Osteocyte (in vitro differentiated cells): Measurements from ENCODE around the gene BTBD3. TPM values are rescaled to one million over a fixed set of nuclear protein-coding genes. Genes with fewer than 3 reads are reported as not detected.

Experiments used
- DNase-seq: peaks from one replicate; pipeline ENCODE4 v3.0.0; 2021; ENCODE audit warnings: mixed read lengths; ENCODE audit not compliant: unreplicated experiment; ENCODE audit errors: extremely low spot score
- H3K27ac Mint-ChIP-seq: one replicate; pipeline ENCODE4 v1.8.0; 2021; ENCODE audit warnings: mild to moderate bottlenecking, mixed read lengths; ENCODE audit not compliant: unreplicated experiment
- H3K27me3 Mint-ChIP-seq: one replicate; pipeline ENCODE4 v1.8.0; 2021; ENCODE audit warnings: mixed read lengths; ENCODE audit not compliant: unreplicated experiment
- H3K36me3 Mint-ChIP-seq: one replicate; pipeline ENCODE4 v1.8.0; 2021; ENCODE audit warnings: mixed read lengths; ENCODE audit not compliant: unreplicated experiment
- H3K4me1 Mint-ChIP-seq: one replicate; pipeline ENCODE4 v1.8.0; 2021; ENCODE audit warnings: mixed read lengths; ENCODE audit not compliant: unreplicated experiment
- H3K4me3 Mint-ChIP-seq: one replicate; pipeline ENCODE4 v1.8.0; 2021; ENCODE audit warnings: mild to moderate bottlenecking, moderate library complexity, mixed read lengths; ENCODE audit not compliant: unreplicated experiment
- H3K9me3 Mint-ChIP-seq: one replicate; pipeline ENCODE4 v1.8.0; 2021; ENCODE audit warnings: mixed read lengths; ENCODE audit not compliant: unreplicated experiment
- total RNA-seq: library from RNA; stranded (reverse); gene quantifications from 2 replicates; pipeline ENCODE4 v1.2.1, GENCODE V29; 2021
- TF ChIP-seq, protein P1 (sequence below): fragments of 200-600 bp; sonication (generic); IDR thresholded peaks from 2 replicates; pipeline ENCODE4 v1.5.0; 2021; ENCODE audit warnings: antibody characterized with exemption, mild to moderate bottlenecking, moderate library complexity

Gene BTBD3
- total RNA-seq, 1 donor from 2014 or later: 25.1 TPM

DNA sequence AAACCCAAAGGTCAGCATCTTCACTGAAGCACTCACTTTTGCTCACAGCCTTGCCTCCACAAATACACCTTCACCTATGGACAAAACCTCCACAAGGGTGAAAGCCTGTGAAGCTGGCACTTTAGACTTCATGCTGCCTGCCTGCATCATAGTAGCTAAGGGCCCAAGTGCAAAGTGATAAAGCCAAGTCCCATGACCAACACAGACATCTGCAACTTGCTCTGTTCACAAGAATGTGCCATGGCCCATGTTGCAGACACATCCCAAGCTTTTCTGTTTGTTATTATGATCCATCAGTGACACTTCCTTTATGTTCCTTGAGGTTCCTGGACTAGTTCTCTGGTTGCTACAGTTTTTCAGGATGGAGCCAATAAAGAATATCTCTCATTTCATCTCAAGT lies 31.1 kb downstream of the BTBD3 start:
- Mint-ChIP-seq H3K9me3 (no peaks in the 10 kb centered on the region), H3K36me3 (no peaks in the 10 kb centered on the region), H3K27me3 (no peaks in the 10 kb centered on the region), H3K4me3 (no peak overlapping the region), H3K27ac (no peak overlapping the region), H3K4me1 (no peaks in the 10 kb centered on the region)
- no peak for DNase-seq
- TF ChIP-seq, protein P1, sequence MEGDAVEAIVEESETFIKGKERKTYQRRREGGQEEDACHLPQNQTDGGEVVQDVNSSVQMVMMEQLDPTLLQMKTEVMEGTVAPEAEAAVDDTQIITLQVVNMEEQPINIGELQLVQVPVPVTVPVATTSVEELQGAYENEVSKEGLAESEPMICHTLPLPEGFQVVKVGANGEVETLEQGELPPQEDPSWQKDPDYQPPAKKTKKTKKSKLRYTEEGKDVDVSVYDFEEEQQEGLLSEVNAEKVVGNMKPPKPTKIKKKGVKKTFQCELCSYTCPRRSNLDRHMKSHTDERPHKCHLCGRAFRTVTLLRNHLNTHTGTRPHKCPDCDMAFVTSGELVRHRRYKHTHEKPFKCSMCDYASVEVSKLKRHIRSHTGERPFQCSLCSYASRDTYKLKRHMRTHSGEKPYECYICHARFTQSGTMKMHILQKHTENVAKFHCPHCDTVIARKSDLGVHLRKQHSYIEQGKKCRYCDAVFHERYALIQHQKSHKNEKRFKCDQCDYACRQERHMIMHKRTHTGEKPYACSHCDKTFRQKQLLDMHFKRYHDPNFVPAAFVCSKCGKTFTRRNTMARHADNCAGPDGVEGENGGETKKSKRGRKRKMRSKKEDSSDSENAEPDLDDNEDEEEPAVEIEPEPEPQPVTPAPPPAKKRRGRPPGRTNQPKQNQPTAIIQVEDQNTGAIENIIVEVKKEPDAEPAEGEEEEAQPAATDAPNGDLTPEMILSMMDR: no peak

DNA sequence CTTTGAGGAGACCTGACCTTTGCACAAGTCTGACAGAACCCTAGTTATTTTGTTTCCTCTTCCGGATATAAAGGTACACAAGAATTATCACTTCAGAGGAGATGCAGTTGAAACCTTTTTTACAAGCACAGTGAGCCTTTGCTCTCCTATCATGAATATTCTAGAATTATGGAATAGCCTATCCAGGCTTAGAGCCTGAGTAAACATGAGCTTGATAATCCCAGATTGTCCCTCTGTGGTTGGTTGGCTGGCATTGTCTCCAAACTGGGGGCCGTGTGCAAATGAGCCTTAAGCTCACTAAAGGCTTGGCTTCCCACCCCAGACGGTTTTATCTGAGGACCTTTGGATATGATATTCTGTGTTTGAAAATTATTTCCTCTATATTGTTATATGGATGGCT lies 32.0 kb downstream of the BTBD3 start:
- Mint-ChIP-seq H3K27ac (no peak overlapping the region), H3K36me3 (no peaks in the 10 kb centered on the region), H3K27me3 (no peaks in the 10 kb centered on the region), H3K4me1 (no peaks in the 10 kb centered on the region), H3K9me3 (peaks cover 6% of the 10 kb centered on the region), H3K4me3 (no peak overlapping the region)
- no peak for DNase-seq
- TF ChIP-seq, protein P1: no peak

DNA sequence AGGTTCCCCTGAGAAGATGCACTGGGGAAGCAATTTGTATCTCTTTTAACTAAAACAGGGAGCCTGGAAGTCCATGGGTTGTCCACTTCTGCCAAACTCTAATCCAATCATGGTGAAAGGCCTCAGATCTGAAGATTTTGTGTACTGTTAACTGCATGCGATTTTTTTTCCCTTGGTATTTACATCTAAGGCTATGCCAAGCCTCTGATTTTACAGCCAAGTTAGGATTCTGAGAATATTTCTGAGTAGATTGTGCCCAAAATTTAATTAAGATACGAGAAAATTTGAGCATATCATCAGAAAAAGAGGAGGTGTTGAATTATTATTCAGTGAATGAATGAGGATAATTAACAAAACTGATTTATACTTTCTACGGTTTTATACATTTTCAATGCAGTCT lies 34.0 kb downstream of the BTBD3 start:
- Mint-ChIP-seq H3K9me3 (peaks cover 10% of the 10 kb centered on the region), H3K27ac (no peak overlapping the region)

DNA sequence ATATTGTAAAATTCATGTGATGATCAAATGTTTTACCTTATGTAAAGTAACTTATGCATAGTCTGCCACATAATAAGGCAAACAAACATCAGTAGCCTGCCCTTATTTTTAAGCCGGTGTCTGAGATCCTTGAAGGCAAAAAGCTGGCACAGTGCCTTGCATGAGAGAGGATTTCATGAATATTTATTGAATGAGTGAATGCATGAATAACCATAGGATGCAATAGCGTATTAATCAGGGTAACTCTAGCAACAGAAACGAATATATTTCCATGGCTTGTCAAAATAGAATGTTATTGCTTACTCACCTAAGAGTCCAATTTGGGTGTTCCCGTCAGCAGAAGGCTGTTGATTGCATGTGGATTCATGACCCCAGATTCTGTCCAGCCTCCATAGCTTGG lies 34.9 kb downstream of the BTBD3 start:
- Mint-ChIP-seq H3K27ac (no peak overlapping the region), H3K36me3 (no peaks in the 10 kb centered on the region), H3K9me3 (peaks cover 10% of the 10 kb centered on the region), H3K4me3 (no peak overlapping the region), H3K4me1 (no peaks in the 10 kb centered on the region), H3K27me3 (no peaks in the 10 kb centered on the region)
- no peak for DNase-seq
- TF ChIP-seq, protein P1: no peak

More for the DNA sequence above, 34.0 kb downstream of the BTBD3 start:
- no peaks in the 10 kb centered on the region for H3K27me3 Mint-ChIP-seq
- no peak for DNase-seq
- no peaks in the 10 kb centered on the region for H3K36me3 Mint-ChIP-seq
- TF ChIP-seq, protein P1: no peak
- H3K4me1 Mint-ChIP-seq: no peaks in the 10 kb centered on the region
- no peak overlapping the region for H3K4me3 Mint-ChIP-seq

DNA sequence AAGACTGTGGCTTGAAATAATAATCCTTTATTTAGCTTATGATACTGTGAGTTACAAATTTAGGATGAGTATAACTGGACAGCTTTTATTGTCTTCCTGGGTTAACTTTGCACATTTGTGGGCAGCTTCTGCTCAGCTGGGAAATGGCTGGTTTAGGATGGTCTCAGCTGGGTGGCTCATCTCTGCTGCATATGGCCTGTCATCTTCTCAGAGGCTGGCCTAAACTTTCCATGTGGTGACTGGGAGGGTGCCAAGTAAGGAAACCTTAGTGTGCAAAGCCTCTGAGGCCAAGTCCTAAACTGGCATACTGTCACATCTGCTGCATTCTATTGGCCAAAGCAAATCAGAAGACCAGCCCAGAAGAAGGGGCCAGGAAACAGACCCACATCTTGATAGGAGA lies 40.2 kb downstream of the BTBD3 start:
- H3K27me3 Mint-ChIP-seq: peaks cover 6% of the 10 kb centered on the region
- H3K27ac Mint-ChIP-seq: no peak overlapping the region
- TF ChIP-seq, protein P1: no peak
- DNase-seq: no peak
- no peak overlapping the region for H3K4me3 Mint-ChIP-seq
- H3K36me3 Mint-ChIP-seq: no peaks in the 10 kb centered on the region
- no peaks in the 10 kb centered on the region for H3K4me1 Mint-ChIP-seq
- H3K9me3 Mint-ChIP-seq: peaks cover 10% of the 10 kb centered on the region
